ENCODE measurements around the gene OR52D1. TPM values are rescaled to one million over a fixed set of nuclear protein-coding genes. Genes with fewer than 3 reads are reported as not detected.

Gene OR52D1
- total RNA-seq, 5 donors from 2014 or later (not counting 1 experiment from before 2014, with no cell fraction given), result not detected

- DNase-seq, result no peak
- Histone ChIP-seq H3K4me3 (ENCODE audit: control insufficient read depth in 1 of 2, extremely low read depth in 1 of 2, low read length in 1 of 2) (no peak overlapping the region), H3K27me3 (replicated peaks in 1 of 2; ENCODE audit: control insufficient read depth in 2 of 2, extremely low read depth in 1 of 2, insufficient read depth in 2 of 2, low read length in 1 of 2) (peaks cover 0 to 3% of the 10 kb centered on the region in 2 experiments), H3K27ac (ENCODE audit: low read length) (no peak overlapping the region), H3K9me3 (no peaks in the 10 kb centered on the region), H3K4me1 (ENCODE audit: control insufficient read depth in 1 of 2, extremely low read depth in 1 of 2, insufficient read depth in 2 of 2, low read length in 2 of 2) (no peaks in the 10 kb centered on the region), H3K36me3 (ENCODE audit: control insufficient read depth in 2 of 2, extremely low read depth in 1 of 2, insufficient read depth in 1 of 2, low read length in 1 of 2) (no peaks in the 10 kb centered on the region)
- Mint-ChIP-seq H3K27me3 (peaks cover 0 to 14% of the 10 kb centered on the region in 2 donors), H3K27ac (no peak overlapping the region), H3K4me1 (no peaks in the 10 kb centered on the region), H3K9me3 (no peaks in the 10 kb centered on the region), H3K36me3 (no peaks in the 10 kb centered on the region), H3K4me3 (no peak overlapping the region)
- no CpG with 5 or more reads among the region's 5 CpGs for WGBS (ENCODE audit: insufficient coverage)
- POLR2A ChIA-PET, result no interaction called here
- no peak for ATAC-seq (replicated peaks in 1 of 4)
- CTCF ChIA-PET, result no interaction called here
Measured at GRCh38 chr11:5489576-5490357, 1.3 kb downstream of the OR52D1 start.

- no peaks in the 10 kb centered on the region for H3K4me1 ChIP-seq (ENCODE audit: control insufficient read depth in 1 of 2, extremely low read depth in 1 of 2, insufficient read depth in 2 of 2, low read length in 2 of 2)
- H3K9me3 Mint-ChIP-seq, result no peaks in the 10 kb centered on the region
- ChIA-PET POLR2A (no interaction called here), CTCF (interaction anchor here in 1 of 2 donors (0.5 kb wide), 1 partner anchor 14 kb away, joined by 7 read pairs; no protein-coding TSS in a partner anchor)
- H3K9me3 ChIP-seq, result no peaks in the 10 kb centered on the region
- no peak overlapping the region for H3K27ac ChIP-seq (ENCODE audit: low read length)
- no peak overlapping the region for H3K4me3 ChIP-seq (ENCODE audit: control insufficient read depth in 1 of 2, extremely low read depth in 1 of 2, low read length in 1 of 2)
- no peaks in the 10 kb centered on the region for H3K36me3 ChIP-seq (ENCODE audit: control insufficient read depth in 2 of 2, extremely low read depth in 1 of 2, insufficient read depth in 1 of 2, low read length in 1 of 2)
- WGBS (ENCODE audit: insufficient coverage), result no CpG with 5 or more reads among the region's 2 CpGs
- no peaks in the 10 kb centered on the region for H3K27me3 ChIP-seq (replicated peaks in 1 of 2; ENCODE audit: control insufficient read depth in 2 of 2, extremely low read depth in 1 of 2, insufficient read depth in 2 of 2, low read length in 1 of 2)
- no peak for DNase-seq
- no peak for ATAC-seq (replicated peaks in 1 of 4)
- H3K36me3 Mint-ChIP-seq, result no peaks in the 10 kb centered on the region
- H3K4me1 Mint-ChIP-seq, result no peaks in the 10 kb centered on the region
- H3K4me3 Mint-ChIP-seq, result no peak overlapping the region
- H3K27ac Mint-ChIP-seq, result no peak overlapping the region
- peaks cover 7 to 8% of the 10 kb centered on the region in 2 donors for H3K27me3 Mint-ChIP-seq
Measured at GRCh38 chr11:5499671-5500070, 11.2 kb downstream of the OR52D1 start.

DNA sequence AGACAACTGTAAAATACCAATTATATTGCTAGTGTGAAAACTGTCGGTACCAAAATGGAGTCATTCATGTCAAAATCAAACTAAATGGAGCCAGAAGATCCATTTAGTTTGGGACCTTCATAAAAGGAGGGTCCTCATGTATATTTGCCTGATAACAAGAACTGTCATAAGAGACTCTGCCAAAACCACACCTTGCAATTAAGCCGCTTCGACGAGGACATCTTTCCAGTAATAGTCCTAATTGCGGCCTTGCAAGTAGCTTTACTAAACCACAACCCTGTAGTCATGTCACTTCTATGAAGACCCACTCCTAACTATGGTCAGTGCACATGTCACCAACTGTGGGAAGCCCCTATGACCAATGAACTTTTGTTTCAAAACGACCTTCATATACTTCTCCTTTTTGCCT lies 11.9 kb downstream of the OR52D1 start:
- 70% methylated on average over 2 of the region's 6 CpGs for WGBS (ENCODE audit: insufficient coverage)
- Histone ChIP-seq H3K27me3 (replicated peaks in 1 of 2; ENCODE audit: control insufficient read depth in 2 of 2, extremely low read depth in 1 of 2, insufficient read depth in 2 of 2, low read length in 1 of 2) (no peaks in the 10 kb centered on the region), H3K27ac (ENCODE audit: low read length) (no peak overlapping the region), H3K9me3 (no peaks in the 10 kb centered on the region), H3K4me1 (ENCODE audit: control insufficient read depth in 1 of 2, extremely low read depth in 1 of 2, insufficient read depth in 2 of 2, low read length in 2 of 2) (no peaks in the 10 kb centered on the region), H3K4me3 (ENCODE audit: control insufficient read depth in 1 of 2, extremely low read depth in 1 of 2, low read length in 1 of 2) (no peak overlapping the region), H3K36me3 (ENCODE audit: control insufficient read depth in 2 of 2, extremely low read depth in 1 of 2, insufficient read depth in 1 of 2, low read length in 1 of 2) (no peaks in the 10 kb centered on the region)
- no peaks in the 10 kb centered on the region for H3K9me3 Mint-ChIP-seq
- H3K27me3 Mint-ChIP-seq, result peaks cover 7 to 8% of the 10 kb centered on the region in 2 donors
- no peak overlapping the region for H3K27ac Mint-ChIP-seq
- H3K36me3 Mint-ChIP-seq, result no peaks in the 10 kb centered on the region
- no peaks in the 10 kb centered on the region for H3K4me1 Mint-ChIP-seq
- ChIA-PET POLR2A (no interaction called here), CTCF (no interaction called here)
- no peak for ATAC-seq (replicated peaks in 1 of 4)
- no peak overlapping the region for H3K4me3 Mint-ChIP-seq
- no peak for DNase-seq

GRCh38 chr11:5504403-5504921 lies 16.0 kb downstream of the OR52D1 start:
- Histone ChIP-seq H3K4me3 (ENCODE audit: control insufficient read depth in 1 of 2, extremely low read depth in 1 of 2, low read length in 1 of 2) (no peak overlapping the region), H3K27me3 (replicated peaks in 1 of 2; ENCODE audit: control insufficient read depth in 2 of 2, extremely low read depth in 1 of 2, insufficient read depth in 2 of 2, low read length in 1 of 2) (peaks cover 0 to 12% of the 10 kb centered on the region in 2 experiments), H3K36me3 (ENCODE audit: control insufficient read depth in 2 of 2, extremely low read depth in 1 of 2, insufficient read depth in 1 of 2, low read length in 1 of 2) (no peaks in the 10 kb centered on the region), H3K4me1 (ENCODE audit: control insufficient read depth in 1 of 2, extremely low read depth in 1 of 2, insufficient read depth in 2 of 2, low read length in 2 of 2) (no peaks in the 10 kb centered on the region), H3K27ac (ENCODE audit: low read length) (no peak overlapping the region), H3K9me3 (no peaks in the 10 kb centered on the region)
- WGBS (ENCODE audit: insufficient coverage), result no CpG with 5 or more reads among the region's 2 CpGs
- CTCF ChIA-PET, result interaction anchor here in 1 of 2 donors (0.6 kb wide), 1 partner anchor 318 kb away, joined by 3 read pairs; no protein-coding TSS in a partner anchor
- Mint-ChIP-seq H3K4me1 (no peaks in the 10 kb centered on the region), H3K27me3 (peaks cover 12% of the 10 kb centered on the region in 2 donors), H3K36me3 (no peaks in the 10 kb centered on the region), H3K9me3 (no peaks in the 10 kb centered on the region), H3K27ac (no peak overlapping the region), H3K4me3 (no peak overlapping the region)
- no peak for ATAC-seq (replicated peaks in 1 of 4)
- POLR2A ChIA-PET, result interaction anchor here in 1 of 2 donors (0.6 kb wide), 1 partner anchor 712 kb away, joined by 3 read pairs; no protein-coding TSS in a partner anchor
- no peak for DNase-seq

GRCh38 chr11:5505363-5506048 lies 17.0 kb downstream of the OR52D1 start:
- ATAC-seq (replicated peaks in 1 of 4), result no peak
- Mint-ChIP-seq H3K27me3 (peaks cover 12 to 14% of the 10 kb centered on the region in 2 donors), H3K36me3 (no peaks in the 10 kb centered on the region), H3K9me3 (no peaks in the 10 kb centered on the region), H3K4me3 (no peak overlapping the region), H3K27ac (no peak overlapping the region), H3K4me1 (no peaks in the 10 kb centered on the region)
- POLR2A ChIA-PET, result no interaction called here
- Histone ChIP-seq H3K36me3 (ENCODE audit: control insufficient read depth in 2 of 2, extremely low read depth in 1 of 2, insufficient read depth in 1 of 2, low read length in 1 of 2) (no peaks in the 10 kb centered on the region), H3K9me3 (no peaks in the 10 kb centered on the region), H3K27ac (ENCODE audit: low read length) (no peak overlapping the region), H3K4me1 (ENCODE audit: control insufficient read depth in 1 of 2, extremely low read depth in 1 of 2, insufficient read depth in 2 of 2, low read length in 2 of 2) (no peaks in the 10 kb centered on the region), H3K4me3 (ENCODE audit: control insufficient read depth in 1 of 2, extremely low read depth in 1 of 2, low read length in 1 of 2) (no peak overlapping the region), H3K27me3 (replicated peaks in 1 of 2; ENCODE audit: control insufficient read depth in 2 of 2, extremely low read depth in 1 of 2, insufficient read depth in 2 of 2, low read length in 1 of 2) (peaks cover 0 to 12% of the 10 kb centered on the region in 2 experiments)
- no peak for DNase-seq
- CTCF ChIA-PET, result no interaction called here
- 97% methylated on average over 5 of the region's 9 CpGs for WGBS (ENCODE audit: insufficient coverage)

- no peaks in the 10 kb centered on the region for H3K36me3 Mint-ChIP-seq
- CTCF ChIA-PET, result no interaction called here
Measured at GRCh38 chr11:5507177-5507932, 18.9 kb downstream of the OR52D1 start.

More at GRCh38 chr11:5507177-5507932, 18.9 kb downstream of the OR52D1 start:
- H3K9me3 Mint-ChIP-seq, result no peaks in the 10 kb centered on the region
- H3K4me3 Mint-ChIP-seq, result no peak overlapping the region
- ATAC-seq (replicated peaks in 1 of 4) (no peak), DNase-seq (no peak)
- no peak overlapping the region for H3K4me3 ChIP-seq (ENCODE audit: control insufficient read depth in 1 of 2, extremely low read depth in 1 of 2, low read length in 1 of 2)
- no peaks in the 10 kb centered on the region for H3K9me3 ChIP-seq
- POLR2A ChIA-PET, result no interaction called here
- no peak overlapping the region for H3K27ac ChIP-seq (ENCODE audit: low read length)
- whole genome bisulfite sequencing (ENCODE audit: insufficient coverage), result 84% methylated on average over 7 of the region's 9 CpGs
- no peak overlapping the region for H3K27ac Mint-ChIP-seq
- H3K4me1 Mint-ChIP-seq, result no peaks in the 10 kb centered on the region
- no peaks in the 10 kb centered on the region for H3K4me1 ChIP-seq (ENCODE audit: control insufficient read depth in 1 of 2, extremely low read depth in 1 of 2, insufficient read depth in 2 of 2, low read length in 2 of 2)
- H3K27me3 ChIP-seq (replicated peaks in 1 of 2; ENCODE audit: control insufficient read depth in 2 of 2, extremely low read depth in 1 of 2, insufficient read depth in 2 of 2, low read length in 1 of 2), result peaks cover 0 to 12% of the 10 kb centered on the region in 2 experiments
- no peaks in the 10 kb centered on the region for H3K36me3 ChIP-seq (ENCODE audit: control insufficient read depth in 2 of 2, extremely low read depth in 1 of 2, insufficient read depth in 1 of 2, low read length in 1 of 2)
- peaks cover 7 to 11% of the 10 kb centered on the region in 2 donors for H3K27me3 Mint-ChIP-seq

All from T-cell (primary cell).